ENCODE data around the gene SLC43A1. TPM values are rescaled to one million over a fixed set of nuclear protein-coding genes. Genes with fewer than 3 reads are reported as not detected.

The SLC43A1 gene
- total RNA-seq, 1 experiment from 2014 or later = 11.8 TPM

DNA sequence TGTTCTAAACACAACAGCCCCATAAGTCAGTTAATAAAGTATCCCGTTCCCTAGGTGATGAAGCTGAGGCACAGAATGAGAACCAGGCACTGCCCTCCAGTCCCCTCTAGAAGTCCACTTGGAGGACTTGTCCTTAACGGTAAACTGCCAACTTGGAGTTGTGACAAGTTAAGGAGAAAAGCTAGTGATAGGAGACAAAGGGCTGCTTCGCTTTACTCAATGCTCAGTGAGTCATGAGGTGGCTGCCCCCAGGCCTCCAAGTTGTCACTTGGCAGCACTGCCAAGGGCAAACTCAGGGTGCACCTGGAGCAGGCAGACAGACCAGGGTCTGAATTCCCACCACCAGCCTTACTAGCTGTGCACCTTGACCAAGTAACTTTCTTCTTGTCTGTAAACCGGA lies 13.5 kb downstream of the SLC43A1 start:
- intact Hi-C loops (cut with micrococcal nuclease) = no loop called here
- Histone ChIP-seq H3K79me2 (ENCODE audit: insufficient read depth, low read length) (no peaks in the 10 kb centered on the region), H3K27me3 (ENCODE audit: insufficient read depth, low read length) (no peaks in the 10 kb centered on the region), H3K27ac (ENCODE audit: low read depth, low read length) (no peak overlapping the region), H3K36me3 (ENCODE audit: control insufficient read depth in 1 of 2, insufficient read depth in 2 of 2, low read length in 2 of 2) (no peaks in the 10 kb centered on the region), H3K9me2 (ENCODE audit: insufficient read depth) (no peaks in the 10 kb centered on the region), H3K4me3 (replicated peaks in 1 of 2; ENCODE audit: low read depth in 1 of 2, low read length in 2 of 2) (no peak overlapping the region), H2AFZ (ENCODE audit: low read depth, low read length, poor library complexity, severe bottlenecking) (no peak overlapping the region), H3K4me2 (ENCODE audit: low read length) (no peak overlapping the region), H3K9ac (ENCODE audit: low read length) (no peak overlapping the region), H3K9me3 (ENCODE audit: control insufficient read depth in 1 of 2, insufficient read depth in 1 of 2, low read depth in 1 of 2, low read length in 2 of 2) (no peaks in the 10 kb centered on the region), H4K20me1 (ENCODE audit: insufficient read depth) (no peaks in the 10 kb centered on the region), H3K4me1 (ENCODE audit: control insufficient read depth in 1 of 2, insufficient read depth in 2 of 2, low read length in 2 of 2) (peaks cover 9 to 17% of the 10 kb centered on the region in 2 experiments; a peak in 3 of 4 replicates)
- ChIA-PET POLR2A (no interaction called here), CTCF (interaction anchor here (0.8 to 2.1 kb wide), 2 partner anchors 9 to 143 kb away, joined by 4 to 36 read pairs; no protein-coding TSS in a partner anchor), RAD21 (ENCODE audit: low non-redundant PET in 1 of 2, low total read pairs in 2 of 2, uncharacterized antibody in 2 of 2, unreplicated experiment in 2 of 2) (interaction anchor here in 1 of 2 experiments (0.7 kb wide), 1 partner anchor 9 kb away, joined by 4 read pairs; no protein-coding TSS in a partner anchor)
- no peak for ATAC-seq
- DNase-seq (ENCODE audit: low read depth, low spot score) = no peak
- TF ChIP-seq RAD21 (IDR thresholded peaks at IDR 0.05; ENCODE audit: low read depth) = no peak
- TF ChIP-seq, protein P1, sequence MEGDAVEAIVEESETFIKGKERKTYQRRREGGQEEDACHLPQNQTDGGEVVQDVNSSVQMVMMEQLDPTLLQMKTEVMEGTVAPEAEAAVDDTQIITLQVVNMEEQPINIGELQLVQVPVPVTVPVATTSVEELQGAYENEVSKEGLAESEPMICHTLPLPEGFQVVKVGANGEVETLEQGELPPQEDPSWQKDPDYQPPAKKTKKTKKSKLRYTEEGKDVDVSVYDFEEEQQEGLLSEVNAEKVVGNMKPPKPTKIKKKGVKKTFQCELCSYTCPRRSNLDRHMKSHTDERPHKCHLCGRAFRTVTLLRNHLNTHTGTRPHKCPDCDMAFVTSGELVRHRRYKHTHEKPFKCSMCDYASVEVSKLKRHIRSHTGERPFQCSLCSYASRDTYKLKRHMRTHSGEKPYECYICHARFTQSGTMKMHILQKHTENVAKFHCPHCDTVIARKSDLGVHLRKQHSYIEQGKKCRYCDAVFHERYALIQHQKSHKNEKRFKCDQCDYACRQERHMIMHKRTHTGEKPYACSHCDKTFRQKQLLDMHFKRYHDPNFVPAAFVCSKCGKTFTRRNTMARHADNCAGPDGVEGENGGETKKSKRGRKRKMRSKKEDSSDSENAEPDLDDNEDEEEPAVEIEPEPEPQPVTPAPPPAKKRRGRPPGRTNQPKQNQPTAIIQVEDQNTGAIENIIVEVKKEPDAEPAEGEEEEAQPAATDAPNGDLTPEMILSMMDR (IDR thresholded peaks at IDR 0.05 in 2 of 3, conservative IDR thresholded peaks at IDR 0.05 in 1 of 3; ENCODE audit: borderline replicate concordance in 1 of 3, insufficient read depth in 1 of 3, low read depth in 2 of 3, low read length in 2 of 3) = no peak
- no peak for TF ChIP-seq EZH2 (IDR thresholded peaks at IDR 0.05)
- TF ChIP-seq CBX3 (IDR thresholded peaks at IDR 0.05; ENCODE audit: low read depth) = no peak
- no peak for TF ChIP-seq ELF1 (IDR thresholded peaks at IDR 0.05; ENCODE audit: borderline replicate concordance, low read depth)
- TF ChIP-seq EGR1 (IDR thresholded peaks at IDR 0.05; ENCODE audit: low read depth) = no peak
- TF ChIP-seq, protein P2, sequence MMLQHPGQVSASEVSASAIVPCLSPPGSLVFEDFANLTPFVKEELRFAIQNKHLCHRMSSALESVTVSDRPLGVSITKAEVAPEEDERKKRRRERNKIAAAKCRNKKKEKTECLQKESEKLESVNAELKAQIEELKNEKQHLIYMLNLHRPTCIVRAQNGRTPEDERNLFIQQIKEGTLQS (IDR thresholded peaks at IDR 0.05) = no peak
- no peak for TF ChIP-seq TCF7L2 (IDR thresholded peaks at IDR 0.05; ENCODE audit: borderline replicate concordance, extremely low read depth, insufficient read depth, insufficient read length)
- TF ChIP-seq ZFX (IDR thresholded peaks at IDR 0.05) = no peak
- TF ChIP-seq, protein P3, sequence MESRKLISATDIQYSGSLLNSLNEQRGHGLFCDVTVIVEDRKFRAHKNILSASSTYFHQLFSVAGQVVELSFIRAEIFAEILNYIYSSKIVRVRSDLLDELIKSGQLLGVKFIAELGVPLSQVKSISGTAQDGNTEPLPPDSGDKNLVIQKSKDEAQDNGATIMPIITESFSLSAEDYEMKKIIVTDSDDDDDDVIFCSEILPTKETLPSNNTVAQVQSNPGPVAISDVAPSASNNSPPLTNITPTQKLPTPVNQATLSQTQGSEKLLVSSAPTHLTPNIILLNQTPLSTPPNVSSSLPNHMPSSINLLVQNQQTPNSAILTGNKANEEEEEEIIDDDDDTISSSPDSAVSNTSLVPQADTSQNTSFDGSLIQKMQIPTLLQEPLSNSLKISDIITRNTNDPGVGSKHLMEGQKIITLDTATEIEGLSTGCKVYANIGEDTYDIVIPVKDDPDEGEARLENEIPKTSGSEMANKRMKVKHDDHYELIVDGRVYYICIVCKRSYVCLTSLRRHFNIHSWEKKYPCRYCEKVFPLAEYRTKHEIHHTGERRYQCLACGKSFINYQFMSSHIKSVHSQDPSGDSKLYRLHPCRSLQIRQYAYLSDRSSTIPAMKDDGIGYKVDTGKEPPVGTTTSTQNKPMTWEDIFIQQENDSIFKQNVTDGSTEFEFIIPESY (IDR thresholded peaks at IDR 0.05; ENCODE audit: extremely low read depth, insufficient replicate concordance, low read length) = no peak
- no peak for TF ChIP-seq YY1 (IDR thresholded peaks at IDR 0.05; ENCODE audit: extremely low read depth, insufficient replicate concordance, low read depth, low read length)
- no peak for TF ChIP-seq ZNF274 (IDR thresholded peaks at IDR 0.05; ENCODE audit: low read depth, low read length)
- no peak for TF ChIP-seq EZH2phosphoT487 (IDR thresholded peaks at IDR 0.05; ENCODE audit: borderline replicate concordance)
- TF ChIP-seq, protein P4, sequence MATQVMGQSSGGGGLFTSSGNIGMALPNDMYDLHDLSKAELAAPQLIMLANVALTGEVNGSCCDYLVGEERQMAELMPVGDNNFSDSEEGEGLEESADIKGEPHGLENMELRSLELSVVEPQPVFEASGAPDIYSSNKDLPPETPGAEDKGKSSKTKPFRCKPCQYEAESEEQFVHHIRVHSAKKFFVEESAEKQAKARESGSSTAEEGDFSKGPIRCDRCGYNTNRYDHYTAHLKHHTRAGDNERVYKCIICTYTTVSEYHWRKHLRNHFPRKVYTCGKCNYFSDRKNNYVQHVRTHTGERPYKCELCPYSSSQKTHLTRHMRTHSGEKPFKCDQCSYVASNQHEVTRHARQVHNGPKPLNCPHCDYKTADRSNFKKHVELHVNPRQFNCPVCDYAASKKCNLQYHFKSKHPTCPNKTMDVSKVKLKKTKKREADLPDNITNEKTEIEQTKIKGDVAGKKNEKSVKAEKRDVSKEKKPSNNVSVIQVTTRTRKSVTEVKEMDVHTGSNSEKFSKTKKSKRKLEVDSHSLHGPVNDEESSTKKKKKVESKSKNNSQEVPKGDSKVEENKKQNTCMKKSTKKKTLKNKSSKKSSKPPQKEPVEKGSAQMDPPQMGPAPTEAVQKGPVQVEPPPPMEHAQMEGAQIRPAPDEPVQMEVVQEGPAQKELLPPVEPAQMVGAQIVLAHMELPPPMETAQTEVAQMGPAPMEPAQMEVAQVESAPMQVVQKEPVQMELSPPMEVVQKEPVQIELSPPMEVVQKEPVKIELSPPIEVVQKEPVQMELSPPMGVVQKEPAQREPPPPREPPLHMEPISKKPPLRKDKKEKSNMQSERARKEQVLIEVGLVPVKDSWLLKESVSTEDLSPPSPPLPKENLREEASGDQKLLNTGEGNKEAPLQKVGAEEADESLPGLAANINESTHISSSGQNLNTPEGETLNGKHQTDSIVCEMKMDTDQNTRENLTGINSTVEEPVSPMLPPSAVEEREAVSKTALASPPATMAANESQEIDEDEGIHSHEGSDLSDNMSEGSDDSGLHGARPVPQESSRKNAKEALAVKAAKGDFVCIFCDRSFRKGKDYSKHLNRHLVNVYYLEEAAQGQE (IDR thresholded peaks at IDR 0.05; ENCODE audit: low read depth) = no peak
- no peak for TF ChIP-seq JUND (IDR thresholded peaks at IDR 0.05)
- TF ChIP-seq POLR2A (IDR thresholded peaks at IDR 0.05; ENCODE audit: borderline replicate concordance, extremely low read depth, insufficient read depth, insufficient read length) = no peak
- no TSS peak for BruUV-seq (replicated peaks)
